A549 (cell line): Measurements from ENCODE around the gene TPCN1. TPM values are rescaled to one million over a fixed set of nuclear protein-coding genes. Genes with fewer than 3 reads are reported as not detected.

Experiments used
- ATAC-seq, 2 experiments: fragments of 200-7000 bp in 1 of 2; fragments of >200 bp in 1 of 2; cut with Nextera tagmentation in 1 of 2; cut with Tn5 transposase in 1 of 2; 3 replicates each; pipeline versions ENCODE4 v1.8.0 to v1.9.1; 2018 to 2020; ENCODE audit warnings: mild to moderate bottlenecking in 1 of 2, moderate library complexity in 1 of 2
- CTCF ChIA-PET: fragments of 300-600 bp; sonication (Branson Sonifier 250); formaldehyde crosslinking; extraction: SDS; loops from one replicate; lab custom pipeline; 2021; ENCODE audit warnings: antibody characterized with exemption, inconsistent platforms; lab: Yijun Ruan, JAX
- POLR2A ChIA-PET: fragments of 350-600 bp; formaldehyde crosslinking; extraction: SDS; loops from one replicate; lab custom pipeline; 2021; ENCODE audit warnings: antibody characterized with exemption, inconsistent platforms; lab: Yijun Ruan, JAX
- DNase-seq, 2 experiments: peaks; one replicate each; pipeline versions ENCODE4 v3.0.0 to v3.0.0-alpha.2; 2011 to 2016; ENCODE audit warnings: low read depth in 1 of 2, low spot score in 1 of 2
- FAIRE-seq: peaks from 2 replicates; lab custom pipeline; 2011; peaks lifted over from hg19 to GRCh38; lab: Jason Lieb, UNC
- H3K27ac ChIP-seq, 2 experiments: fragments of >200 bp; sonication (Bioruptor Twin); formaldehyde crosslinking; 3 replicates each; pipeline ENCODE4 v1.5.1; 2016 to 2017
- H3K4me1 ChIP-seq: fragments of >200 bp; sonication (Bioruptor Twin); formaldehyde crosslinking; 3 replicates; pipeline ENCODE4 v1.6.1; 2016
- H3K4me2 ChIP-seq: fragments of >200 bp; sonication (Bioruptor Twin); formaldehyde crosslinking; 3 replicates; pipeline ENCODE4 v1.6.1; 2016
- H3K4me3 ChIP-seq: fragments of >200 bp; sonication (Bioruptor Twin); formaldehyde crosslinking; 3 replicates; pipeline ENCODE4 v1.5.1; 2016
- H3K9me3 ChIP-seq: fragments of >200 bp; sonication (Bioruptor Twin); formaldehyde crosslinking; 3 replicates; pipeline ENCODE4 v1.6.1; 2016
- CBX8 ChIP-seq: fragments of 200-600 bp; sonication (generic); IDR thresholded peaks from 2 replicates; pipeline ENCODE4 v1.6.1; 2016
- CEBPB ChIP-seq, 2 experiments: fragments of >200 bp in 1 of 2; sonication (Bioruptor Twin) in 1 of 2; formaldehyde crosslinking in 1 of 2; IDR thresholded peaks; 2 replicates each; pipeline ENCODE4 v1.6.1; 2012 to 2016
- CHD4 ChIP-seq: fragments of 200-600 bp; sonication (generic); IDR thresholded peaks from 2 replicates; pipeline ENCODE4 v1.6.1; 2016; ENCODE audit warnings: antibody characterized with exemption, mild to moderate bottlenecking, borderline replicate concordance
- FOSL2 ChIP-seq, 2 experiments: fragments of 450-650 bp in 1 of 2; fragments of >200 bp in 1 of 2; sonication (Bioruptor Twin) in 1 of 2; formaldehyde crosslinking; IDR thresholded peaks; 2 replicates each; pipeline versions ENCODE4 v1.5.0 to v1.6.1; 2016 to 2020; ENCODE audit warnings: mild to moderate bottlenecking in 1 of 2, moderate library complexity in 1 of 2
- FOXS1 ChIP-seq: fragments of 250-450 bp; sonication (Bioruptor Pico); IDR thresholded peaks from 2 replicates; pipeline ENCODE4 v1.5.0; 2020; ENCODE audit warnings: mild to moderate bottlenecking, moderate library complexity
- GATA3 ChIP-seq: IDR thresholded peaks from 2 replicates; pipeline ENCODE4 v1.6.1; 2012; ENCODE audit warnings: borderline replicate concordance
- HDAC2 ChIP-seq: fragments of 200-600 bp; sonication (generic); IDR thresholded peaks from 2 replicates; pipeline ENCODE4 v1.6.1; 2016
- HEYL ChIP-seq: fragments of 250-450 bp; sonication (Bioruptor Pico); IDR thresholded peaks from 2 replicates; pipeline ENCODE4 v1.8.0; 2021; ENCODE audit warnings: mild to moderate bottlenecking, moderate library complexity
- KDM1A ChIP-seq: fragments of 200-600 bp; sonication (generic); IDR thresholded peaks from 2 replicates; pipeline ENCODE4 v1.6.1; 2016; ENCODE audit warnings: low read depth, mild to moderate bottlenecking
- MAFK ChIP-seq: fragments of 450-650 bp; IDR thresholded peaks from 2 replicates; pipeline ENCODE4 v1.6.1; 2014; ENCODE audit not compliant: partially characterized antibody
- MYC ChIP-seq: IDR thresholded peaks from 2 replicates; pipeline ENCODE4 v1.6.1; 2012; ENCODE audit warnings: mild to moderate bottlenecking, inconsistent platforms, low read length, improper control_type of control experiment, borderline replicate concordance
- NFE2L2 ChIP-seq: fragments of 150-350 bp; conservative IDR thresholded peaks from 2 replicates; pipeline ENCODE4 v1.6.1; 2014; ENCODE audit warnings: low read length
- NR3C1 ChIP-seq: fragments of >200 bp; sonication (Bioruptor Twin); formaldehyde crosslinking; IDR thresholded peaks from 3 replicates; pipeline ENCODE4 v1.6.1; 2017
- RCOR1 ChIP-seq: fragments of 150-350 bp; IDR thresholded peaks from 2 replicates; pipeline ENCODE4 v1.6.1; 2014; ENCODE audit warnings: antibody characterized with exemption, low read length, low read depth
- TFCP2L1 ChIP-seq: fragments of 250-450 bp; sonication (Bioruptor Pico); IDR thresholded peaks from 2 replicates; pipeline ENCODE4 v1.5.0; 2021; ENCODE audit warnings: mild to moderate bottlenecking
- TP53 ChIP-seq: fragments of 250-450 bp; sonication (Bioruptor Pico); IDR thresholded peaks from 2 replicates; pipeline ENCODE4 v1.5.0; 2021; ENCODE audit warnings: mild to moderate bottlenecking, moderate library complexity
- ZC3H11A ChIP-seq: fragments of 450-650 bp; IDR thresholded peaks from 2 replicates; pipeline ENCODE4 v1.6.1; 2014; ENCODE audit warnings: antibody characterized with exemption, mild to moderate bottlenecking
- WGBS: methylation state at CpG from one replicate; pipeline ENCODE4 v1.1.6; 2017; ENCODE audit errors: missing lambda C conversion rate; 5-methylcytosine and 5-hydroxymethylcytosine counted together
- polyA plus RNA-seq, 4 experiments: library from polyadenylated mRNA; depleted of rRNA in 3 of 4; stranded (reverse); fragments of >200 nt; fragmentation: RNase III in 1 of 4; extraction: RNeasy Plus Mini Kit Qiagen cat#74134 plus additional on column Dnase treatment in 1 of 4; gene quantifications; 2 replicates in 3 of 4; 3 replicates in 1 of 4; pipeline ENCODE4 v1.2.3, GENCODE V29; 2011 to 2017
- TF ChIP-seq, protein P1 (sequence below): fragments of 250-450 bp; sonication (Bioruptor Pico); IDR thresholded peaks from 2 replicates; pipeline ENCODE4 v1.5.0; 2021; ENCODE audit warnings: mild to moderate bottlenecking, moderate library complexity, borderline replicate concordance
- TF ChIP-seq, protein P2 (sequence below): fragments of 250-450 bp; sonication (Bioruptor Pico); IDR thresholded peaks from 2 replicates; pipeline ENCODE4 v1.5.0; 2020; ENCODE audit warnings: low read depth, mild to moderate bottlenecking, moderate library complexity
- TF ChIP-seq, protein P3 (sequence below): fragments of >200 bp; sonication (Bioruptor Twin); formaldehyde crosslinking; IDR thresholded peaks from 3 replicates; pipeline ENCODE4 v1.6.1; 2016
- TF ChIP-seq, protein P4 (sequence below): fragments of 450-650 bp; IDR thresholded peaks from 2 replicates; pipeline ENCODE4 v1.6.1; 2014; ENCODE audit warnings: antibody characterized with exemption

TPCN1 gene
- polyA plus RNA-seq, 2 of the 4 experiments (the other 2 are of a cell fraction): 21.9 to 24.1 TPM

DNA sequence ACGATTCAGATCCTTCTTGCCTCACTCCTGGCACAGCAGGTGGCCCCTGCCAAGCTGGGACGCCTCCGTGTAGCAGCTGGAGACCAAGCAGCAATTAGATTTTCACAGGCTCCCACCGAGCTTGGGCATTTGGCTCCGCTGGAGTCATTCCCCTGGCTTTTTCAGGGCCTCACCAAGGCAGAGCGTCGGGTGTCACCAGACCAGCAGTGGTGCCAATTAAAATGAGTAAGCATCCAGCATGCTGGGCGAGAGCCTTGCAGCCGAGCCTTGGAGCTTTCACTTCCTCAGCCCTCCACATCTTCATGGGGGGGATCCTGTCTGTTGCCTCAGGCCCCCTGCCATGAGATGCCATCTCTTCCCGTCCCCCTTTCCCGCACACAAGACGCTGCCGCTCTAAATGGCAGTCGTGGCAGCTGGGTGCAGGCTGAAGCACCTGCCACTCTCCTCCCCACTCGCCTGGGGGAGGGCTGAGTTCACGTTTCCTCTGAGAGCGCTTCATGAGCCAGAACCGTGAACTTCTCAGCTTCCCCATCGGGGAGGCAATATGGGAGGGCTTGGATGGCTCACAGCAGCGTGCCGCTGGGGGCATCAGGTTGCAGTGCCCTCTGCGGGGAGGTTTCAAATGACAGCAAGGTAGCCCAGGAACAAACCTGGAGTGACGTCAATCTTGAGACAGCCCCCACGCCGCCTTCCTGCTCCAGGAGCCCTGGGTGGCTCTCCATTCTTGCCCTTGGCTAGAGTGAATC is 11.7 kb downstream of the TPCN1 start:
- ChIA-PET CTCF (interaction anchor here (1.6 kb wide), 1 partner anchor 9 kb away, joined by 3 read pairs; no protein-coding TSS in a partner anchor), POLR2A (interaction anchor here (1.0 kb wide), 1 partner anchor 102 kb away, joined by 4 read pairs; the partner anchor contains the start of gene SLC8B1)
- Histone ChIP-seq H3K9me3 (no peaks in the 10 kb centered on the region), H3K4me3 (no peak overlapping the region)
- no peak for FAIRE-seq
- ATAC-seq: no peak
- 94% methylated on average over 25 of the region's 25 CpGs for WGBS
- TF ChIP-seq GATA3: no peak
- TF ChIP-seq FOSL2 (IDR thresholded peaks at IDR 0.05): no peak
- no peak for TF ChIP-seq FOSL2 (CRISPR knock-in tag; IDR thresholded peaks at IDR 0.05)
- no peak for TF ChIP-seq RCOR1
- TF ChIP-seq NR3C1: no peak
- TF ChIP-seq MYC: no peak
- TF ChIP-seq HEYL: no peak
- no peak for TF ChIP-seq MAFK
- TF ChIP-seq, protein P1, sequence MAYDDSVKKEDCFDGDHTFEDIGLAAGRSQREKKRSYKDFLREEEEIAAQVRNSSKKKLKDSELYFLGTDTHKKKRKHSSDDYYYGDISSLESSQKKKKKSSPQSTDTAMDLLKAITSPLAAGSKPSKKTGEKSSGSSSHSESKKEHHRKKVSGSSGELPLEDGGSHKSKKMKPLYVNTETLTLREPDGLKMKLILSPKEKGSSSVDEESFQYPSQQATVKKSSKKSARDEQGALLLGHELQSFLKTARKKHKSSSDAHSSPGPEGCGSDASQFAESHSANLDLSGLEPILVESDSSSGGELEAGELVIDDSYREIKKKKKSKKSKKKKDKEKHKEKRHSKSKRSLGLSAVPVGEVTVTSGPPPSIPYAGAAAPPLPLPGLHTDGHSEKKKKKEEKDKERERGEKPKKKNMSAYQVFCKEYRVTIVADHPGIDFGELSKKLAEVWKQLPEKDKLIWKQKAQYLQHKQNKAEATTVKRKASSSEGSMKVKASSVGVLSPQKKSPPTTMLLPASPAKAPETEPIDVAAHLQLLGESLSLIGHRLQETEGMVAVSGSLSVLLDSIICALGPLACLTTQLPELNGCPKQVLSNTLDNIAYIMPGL: no peak
- TF ChIP-seq, protein P2, sequence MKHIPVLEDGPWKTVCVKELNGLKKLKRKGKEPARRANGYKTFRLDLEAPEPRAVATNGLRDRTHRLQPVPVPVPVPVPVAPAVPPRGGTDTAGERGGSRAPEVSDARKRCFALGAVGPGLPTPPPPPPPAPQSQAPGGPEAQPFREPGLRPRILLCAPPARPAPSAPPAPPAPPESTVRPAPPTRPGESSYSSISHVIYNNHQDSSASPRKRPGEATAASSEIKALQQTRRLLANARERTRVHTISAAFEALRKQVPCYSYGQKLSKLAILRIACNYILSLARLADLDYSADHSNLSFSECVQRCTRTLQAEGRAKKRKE (CRISPR knock-in tag): no peak
- no peak for TF ChIP-seq KDM1A
- TF ChIP-seq CEBPB (IDR thresholded peaks at IDR 0.05): no peak
- TF ChIP-seq, protein P3, sequence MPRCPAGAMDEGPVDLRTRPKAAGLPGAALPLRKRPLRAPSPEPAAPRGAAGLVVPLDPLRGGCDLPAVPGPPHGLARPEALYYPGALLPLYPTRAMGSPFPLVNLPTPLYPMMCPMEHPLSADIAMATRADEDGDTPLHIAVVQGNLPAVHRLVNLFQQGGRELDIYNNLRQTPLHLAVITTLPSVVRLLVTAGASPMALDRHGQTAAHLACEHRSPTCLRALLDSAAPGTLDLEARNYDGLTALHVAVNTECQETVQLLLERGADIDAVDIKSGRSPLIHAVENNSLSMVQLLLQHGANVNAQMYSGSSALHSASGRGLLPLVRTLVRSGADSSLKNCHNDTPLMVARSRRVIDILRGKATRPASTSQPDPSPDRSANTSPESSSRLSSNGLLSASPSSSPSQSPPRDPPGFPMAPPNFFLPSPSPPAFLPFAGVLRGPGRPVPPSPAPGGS: no peak
- no peak for TF ChIP-seq CBX8
- TF ChIP-seq, protein P4, sequence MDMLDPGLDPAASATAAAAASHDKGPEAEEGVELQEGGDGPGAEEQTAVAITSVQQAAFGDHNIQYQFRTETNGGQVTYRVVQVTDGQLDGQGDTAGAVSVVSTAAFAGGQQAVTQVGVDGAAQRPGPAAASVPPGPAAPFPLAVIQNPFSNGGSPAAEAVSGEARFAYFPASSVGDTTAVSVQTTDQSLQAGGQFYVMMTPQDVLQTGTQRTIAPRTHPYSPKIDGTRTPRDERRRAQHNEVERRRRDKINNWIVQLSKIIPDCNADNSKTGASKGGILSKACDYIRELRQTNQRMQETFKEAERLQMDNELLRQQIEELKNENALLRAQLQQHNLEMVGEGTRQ: no peak
- no peak for TF ChIP-seq NFE2L2
- TF ChIP-seq, all 56 proteins: peak for 0
- H3K4me2 ChIP-seq: no peak overlapping the region
- DNase-seq: no peak
- H3K4me1 ChIP-seq: peaks cover 17% of the 10 kb centered on the region; the same call in 2 of the 3 replicates
- H3K27ac ChIP-seq: no peak overlapping the region

DNA sequence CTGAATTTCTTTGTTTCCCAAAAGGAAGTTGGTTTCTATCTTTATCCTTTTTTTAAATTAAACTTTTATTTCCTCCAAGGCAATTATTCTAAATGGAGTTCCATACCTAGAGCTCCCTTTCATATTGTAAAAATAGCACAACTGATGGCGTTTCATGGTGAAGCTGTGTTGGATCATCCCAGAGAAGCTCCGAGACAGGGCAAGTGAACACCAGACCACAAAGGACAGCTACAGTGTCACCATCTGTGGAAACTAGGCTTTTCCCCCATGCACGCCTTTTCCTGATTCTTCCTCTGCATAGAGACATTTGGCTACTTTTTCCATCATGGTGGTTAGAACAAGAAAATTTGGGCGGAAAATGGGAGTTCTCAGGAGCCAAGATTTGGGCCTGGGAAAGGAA is 12.7 kb downstream of the TPCN1 start:
- CTCF ChIA-PET: interaction anchor here (1.1 to 2.6 kb wide), 3 partner anchors 10 to 37 kb away, joined by 3 to 7 read pairs (median 6); no protein-coding TSS in a partner anchor
- Histone ChIP-seq H3K4me2 (no peak overlapping the region), H3K9me3 (no peaks in the 10 kb centered on the region), H3K4me1 (peaks cover 17% of the 10 kb centered on the region; the same call in 2 of the 3 replicates), H3K27ac (no peak overlapping the region), H3K4me3 (no peak overlapping the region)
- no peak for FAIRE-seq
- POLR2A ChIA-PET: no interaction called here
- no peak for TF ChIP-seq ZC3H11A
- no peak for TF ChIP-seq CBX8
- no peak for ATAC-seq
- WGBS: 94% methylated on average over 4 of the region's 4 CpGs
- DNase-seq: no peak

DNA sequence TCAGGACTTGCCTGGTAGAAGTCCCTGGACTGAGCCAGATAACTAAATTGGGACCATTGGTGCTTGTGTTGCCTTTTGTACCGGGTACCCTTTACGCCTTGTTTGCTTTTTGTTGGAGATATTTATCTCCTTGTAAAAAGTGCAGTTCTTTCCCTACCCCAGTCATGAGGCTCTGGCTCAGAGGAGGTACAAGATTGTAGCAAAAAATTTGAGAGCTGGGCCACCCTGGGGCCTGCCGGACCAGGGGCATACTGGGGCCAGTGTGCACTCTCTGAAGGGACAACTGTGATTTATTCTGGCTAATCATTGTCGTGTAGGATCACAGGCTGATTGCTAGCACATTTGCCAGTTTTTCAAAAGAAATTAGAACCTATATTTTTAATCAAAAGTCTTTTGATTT is 13.2 kb downstream of the TPCN1 start:
- ChIA-PET POLR2A (no interaction called here), CTCF (interaction anchor here (1.1 to 2.6 kb wide), 2 partner anchors 16 to 37 kb away, joined by 6 to 7 read pairs; no protein-coding TSS in a partner anchor)
- Histone ChIP-seq H3K4me2 (no peak overlapping the region), H3K27ac (no peak overlapping the region), H3K4me1 (peaks cover 17% of the 10 kb centered on the region; the same call in 2 of the 3 replicates), H3K9me3 (no peaks in the 10 kb centered on the region), H3K4me3 (no peak overlapping the region)
- ATAC-seq (no peak), FAIRE-seq (no peak), DNase-seq (no peak)
- WGBS: 83% methylated on average over 4 of the region's 4 CpGs
- no peak for TF ChIP-seq HDAC2
- no peak for TF ChIP-seq CHD4
- no peak for TF ChIP-seq KDM1A
- TF ChIP-seq HEYL: no peak
- TF ChIP-seq TFCP2L1: no peak
- TF ChIP-seq TP53 (CRISPR knock-in tag): no peak
- TF ChIP-seq FOXS1 (CRISPR knock-in tag): no peak
